NCI-H2171 treated with DMSO at 0.1 percent for 48 hours (cell line): Measurements from ENCODE around the gene GALNT13.
A peak's percentile ranks its signal among the peaks of the same experiment; 100 is the strongest.

ENCODE experiments used
- DNase-seq: peaks from one replicate; lab custom pipeline; 2025; lab: John Stamatoyannopoulos, UW

The GALNT13 gene

GRCh38 chr2:154125891-154126290, 254.2 kb downstream of the GALNT13 start:
- no peak for DNase-seq

GRCh38 chr2:154130821-154131220, 259.1 kb downstream of the GALNT13 start:
- no peak for DNase-seq

- no peak for DNase-seq
Observed at GRCh38 chr2:154132827-154133226, 261.1 kb downstream of the GALNT13 start.

- no peak for DNase-seq
Observed at GRCh38 chr2:154133823-154134222, 262.1 kb downstream of the GALNT13 start.

- no peak for DNase-seq
Observed at GRCh38 chr2:154140249-154141025, 268.7 kb downstream of the GALNT13 start.

GRCh38 chr2:154142480-154142879, 270.8 kb downstream of the GALNT13 start:
- DNase-seq = no peak

- no peak for DNase-seq
Observed at GRCh38 chr2:154143105-154143504, 271.4 kb downstream of the GALNT13 start.

GRCh38 chr2:154158101-154158500, 286.4 kb downstream of the GALNT13 start:
- no peak for DNase-seq

- DNase-seq = peak; percentile 41
Observed at GRCh38 chr2:154161286-154161685, 289.6 kb downstream of the GALNT13 start.

- DNase-seq = no peak
Observed at GRCh38 chr2:154170400-154170799, 298.7 kb downstream of the GALNT13 start.

- no peak for DNase-seq
Observed at GRCh38 chr2:154173164-154173563, 301.4 kb downstream of the GALNT13 start.

GRCh38 chr2:154173919-154174318, 302.2 kb downstream of the GALNT13 start:
- no peak for DNase-seq

- no peak for DNase-seq
Observed at GRCh38 chr2:154182008-154182407, 310.3 kb downstream of the GALNT13 start.

- peak; percentile 71 for DNase-seq
Observed at GRCh38 chr2:154187948-154188347, 316.2 kb downstream of the GALNT13 start.

GRCh38 chr2:154189953-154190352, 318.2 kb downstream of the GALNT13 start:
- peak; percentile 47 for DNase-seq

GRCh38 chr2:154193246-154193645, 321.5 kb downstream of the GALNT13 start:
- DNase-seq = no peak

- no peak for DNase-seq
Observed at GRCh38 chr2:154194909-154195643, 323.4 kb downstream of the GALNT13 start.

GRCh38 chr2:154195644-154196195, 324.0 kb downstream of the GALNT13 start:
- DNase-seq = peak; percentile 50

GRCh38 chr2:154198866-154199265, 327.1 kb downstream of the GALNT13 start:
- DNase-seq = no peak

- no peak for DNase-seq
Observed at GRCh38 chr2:154203206-154203605, 331.5 kb downstream of the GALNT13 start.

GRCh38 chr2:154203902-154204301, 332.2 kb downstream of the GALNT13 start:
- DNase-seq = no peak

- DNase-seq = no peak
Observed at GRCh38 chr2:154207288-154208047, 335.7 kb downstream of the GALNT13 start.
